ENCODE measurements around the gene SDC1.

DNA sequence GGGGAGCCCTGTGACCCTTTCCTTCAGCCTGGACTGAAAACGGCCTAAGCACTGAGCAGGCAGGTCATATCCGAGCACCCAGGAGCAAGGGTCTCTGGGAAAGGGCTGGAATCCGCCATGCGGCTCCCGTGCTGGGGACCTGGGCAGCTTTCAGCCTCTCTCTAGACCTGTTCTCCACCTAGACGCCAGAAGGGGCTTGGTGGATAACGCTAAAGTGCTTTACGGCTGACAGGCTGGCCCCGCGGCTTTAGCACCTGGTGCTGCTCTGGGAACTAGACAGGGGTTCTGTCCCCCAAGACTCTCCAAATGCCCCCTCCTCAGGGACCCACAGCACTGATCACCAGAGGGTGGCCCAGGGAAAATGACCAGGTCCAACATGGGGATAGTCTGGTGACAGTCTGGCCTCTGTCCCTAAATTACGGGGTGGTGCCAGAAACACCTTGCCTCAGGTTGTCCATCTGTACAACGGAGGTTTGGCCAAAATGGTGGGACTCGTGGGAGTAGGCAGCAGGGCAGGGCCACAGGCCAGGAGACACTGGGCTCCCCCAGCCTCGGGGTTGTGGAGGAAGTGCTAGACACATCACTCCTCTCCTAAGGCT is 13.0 kb downstream of the SDC1 start:
- TF ChIP-seq POLR2A (IDR thresholded peaks at IDR 0.05), result no peak
- TF ChIP-seq, protein P1, sequence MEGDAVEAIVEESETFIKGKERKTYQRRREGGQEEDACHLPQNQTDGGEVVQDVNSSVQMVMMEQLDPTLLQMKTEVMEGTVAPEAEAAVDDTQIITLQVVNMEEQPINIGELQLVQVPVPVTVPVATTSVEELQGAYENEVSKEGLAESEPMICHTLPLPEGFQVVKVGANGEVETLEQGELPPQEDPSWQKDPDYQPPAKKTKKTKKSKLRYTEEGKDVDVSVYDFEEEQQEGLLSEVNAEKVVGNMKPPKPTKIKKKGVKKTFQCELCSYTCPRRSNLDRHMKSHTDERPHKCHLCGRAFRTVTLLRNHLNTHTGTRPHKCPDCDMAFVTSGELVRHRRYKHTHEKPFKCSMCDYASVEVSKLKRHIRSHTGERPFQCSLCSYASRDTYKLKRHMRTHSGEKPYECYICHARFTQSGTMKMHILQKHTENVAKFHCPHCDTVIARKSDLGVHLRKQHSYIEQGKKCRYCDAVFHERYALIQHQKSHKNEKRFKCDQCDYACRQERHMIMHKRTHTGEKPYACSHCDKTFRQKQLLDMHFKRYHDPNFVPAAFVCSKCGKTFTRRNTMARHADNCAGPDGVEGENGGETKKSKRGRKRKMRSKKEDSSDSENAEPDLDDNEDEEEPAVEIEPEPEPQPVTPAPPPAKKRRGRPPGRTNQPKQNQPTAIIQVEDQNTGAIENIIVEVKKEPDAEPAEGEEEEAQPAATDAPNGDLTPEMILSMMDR (IDR thresholded peaks at IDR 0.05), result no peak
- no peak for TF ChIP-seq EP300 (IDR thresholded peaks at IDR 0.05)

All from upper lobe of left lung (tissue), 4 donors.